Measurements from ENCODE around the gene PRRX1.

Gene PRRX1

DNA sequence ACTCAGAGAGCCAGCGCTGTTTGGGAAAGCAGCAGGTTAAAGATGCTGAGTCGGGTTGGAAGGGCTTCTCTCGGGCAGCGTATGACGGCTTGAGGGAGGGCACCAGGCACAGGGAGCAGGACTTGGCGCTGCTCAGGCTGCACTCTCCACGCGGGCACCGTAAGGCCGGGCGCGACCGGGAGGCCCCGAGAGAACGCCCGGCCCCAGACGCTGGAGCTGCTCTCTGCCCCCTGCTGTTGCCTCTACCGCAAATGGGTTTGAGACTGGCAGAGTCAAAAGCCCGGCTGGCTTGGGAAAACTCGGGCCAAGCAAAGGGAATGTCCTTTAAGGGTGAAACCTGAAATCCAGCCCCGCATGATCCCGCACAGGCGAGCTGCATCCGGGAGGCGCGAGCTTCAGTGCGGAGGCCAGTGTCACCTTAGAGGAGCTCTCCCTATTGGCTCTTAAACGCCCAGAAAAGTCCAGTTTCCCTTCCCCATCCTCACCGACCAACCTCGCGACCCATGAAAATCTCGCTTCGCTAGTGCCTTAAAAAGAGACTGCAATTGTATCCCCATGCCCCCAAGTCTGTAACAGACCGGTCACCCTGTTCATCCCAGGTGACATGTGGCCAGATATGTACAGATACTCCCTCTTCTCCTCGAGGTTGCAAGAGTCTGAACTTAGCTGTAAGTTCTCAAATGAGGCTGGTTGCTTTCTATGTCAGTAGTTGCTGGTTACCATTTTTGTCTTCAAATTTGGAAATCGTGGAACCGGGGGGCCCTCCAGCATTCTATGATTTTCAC, 1.1 kb downstream of the PRRX1 start:
- DNase-seq = peak; percentile 33

DNA sequence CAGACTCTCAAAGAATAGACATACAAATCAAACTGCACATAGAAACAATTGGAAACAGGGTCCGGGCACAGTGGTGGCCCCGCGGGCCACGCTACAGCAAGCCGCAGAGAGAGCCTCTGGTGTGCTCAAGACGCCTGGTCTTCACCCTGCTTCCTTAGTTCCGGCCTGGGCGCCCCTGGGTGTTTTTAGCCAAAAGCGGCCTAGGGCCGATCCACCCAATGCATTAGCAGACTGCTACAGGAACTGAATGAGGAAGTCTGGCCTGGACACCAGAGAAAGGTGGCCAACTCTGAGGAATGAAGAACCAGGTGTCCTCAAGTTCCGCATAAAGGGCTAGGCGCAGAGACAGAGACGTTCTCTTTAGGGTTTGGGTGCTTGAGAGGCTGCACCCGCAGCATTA, 1.7 kb downstream of the PRRX1 start:
- DNase-seq = peak; percentile 20

DNA sequence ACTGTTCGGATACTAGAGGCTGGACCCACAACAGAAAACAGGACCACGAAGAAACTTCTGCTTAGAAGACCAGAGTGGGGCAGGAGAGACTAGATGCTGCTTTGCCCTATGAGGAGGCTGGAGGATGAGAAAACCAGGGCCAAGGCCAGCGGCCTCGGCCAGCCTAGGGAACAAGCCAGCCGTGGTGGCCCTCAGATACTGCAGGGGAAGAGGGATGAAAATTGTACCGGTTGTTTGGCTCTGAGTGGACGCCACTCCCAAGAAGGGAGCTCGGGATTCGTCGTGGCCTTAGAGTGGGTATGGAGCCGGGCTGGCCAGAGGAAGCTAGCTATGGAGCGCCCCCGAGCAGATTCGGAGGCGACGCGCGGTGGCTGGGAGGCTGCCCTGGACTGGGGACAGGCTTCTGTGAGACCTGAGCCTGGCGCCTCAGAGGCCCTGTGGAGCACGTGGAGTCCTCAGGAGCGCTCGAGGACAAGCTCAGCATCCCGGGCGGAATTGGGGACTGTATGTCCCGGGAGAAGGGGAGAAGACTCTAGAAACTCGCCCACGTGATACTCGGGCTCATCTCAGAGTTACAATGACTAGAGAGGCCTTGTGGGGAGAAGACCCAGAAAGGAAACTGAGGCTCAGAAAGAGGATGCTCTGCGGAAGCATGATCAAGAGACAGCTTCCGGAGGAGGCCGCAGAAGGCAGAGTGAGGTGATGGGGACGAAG, 2.8 kb downstream of the PRRX1 start:
- DNase-seq = no peak

DNA sequence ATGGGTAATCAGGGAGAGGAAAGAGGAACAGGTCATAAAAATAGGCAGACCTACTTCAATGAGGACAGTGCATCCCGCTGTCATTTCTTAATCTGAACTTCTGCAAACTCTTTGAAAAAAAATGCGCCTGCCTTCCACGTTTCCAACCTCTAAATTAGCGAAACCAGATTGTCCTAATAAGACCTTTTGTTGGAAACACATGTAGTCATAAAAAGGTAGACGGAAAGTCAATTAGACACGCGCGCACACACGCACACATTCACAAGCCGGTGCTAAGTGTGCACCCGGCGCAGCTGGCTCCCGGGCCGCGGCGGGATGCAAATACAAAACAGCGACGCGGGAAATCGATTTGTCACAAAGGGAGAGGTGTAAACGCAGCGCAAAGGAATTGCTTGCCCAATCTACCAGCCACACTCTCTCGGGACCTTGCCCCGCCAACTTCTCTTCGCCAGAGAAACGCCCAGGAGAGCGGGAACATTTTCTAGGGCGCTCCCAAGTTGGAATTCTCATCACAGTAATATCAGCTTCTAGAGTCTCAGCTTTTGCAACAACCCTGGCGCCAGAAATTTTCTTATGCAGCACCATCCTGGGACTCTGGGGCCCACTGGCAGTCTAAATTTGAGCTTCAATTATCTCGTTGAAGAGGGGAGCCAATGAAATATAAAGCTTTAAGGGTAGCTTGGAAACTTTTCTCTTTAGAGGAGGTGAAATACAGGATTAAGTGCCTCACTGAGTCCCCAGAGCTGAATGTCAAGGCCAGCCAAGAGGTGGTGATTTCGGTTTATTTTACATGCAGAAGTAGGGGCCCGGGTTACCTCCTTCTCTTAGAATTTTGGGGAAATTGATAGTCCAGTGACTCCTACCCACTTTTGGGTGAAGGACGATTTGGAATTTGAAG, 4.5 kb downstream of the PRRX1 start:
- DNase-seq = no peak

DNA sequence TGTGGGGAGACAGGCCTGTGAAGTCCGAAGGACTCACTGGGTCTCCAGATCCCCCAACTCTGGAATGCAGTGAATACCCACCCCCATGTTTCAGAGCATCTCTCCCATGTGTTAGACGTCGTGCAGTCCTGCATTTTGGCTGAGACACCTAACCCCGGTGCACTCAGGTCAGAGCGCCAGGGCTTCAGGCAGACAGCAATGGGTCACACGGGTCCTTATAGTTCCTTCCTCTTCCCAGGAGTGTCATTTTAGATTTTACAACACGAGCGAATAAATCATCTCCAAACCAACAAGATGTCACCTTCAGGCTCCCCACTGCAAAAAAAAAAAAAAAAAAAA, 5.1 kb downstream of the PRRX1 start:
- no peak for DNase-seq

DNA sequence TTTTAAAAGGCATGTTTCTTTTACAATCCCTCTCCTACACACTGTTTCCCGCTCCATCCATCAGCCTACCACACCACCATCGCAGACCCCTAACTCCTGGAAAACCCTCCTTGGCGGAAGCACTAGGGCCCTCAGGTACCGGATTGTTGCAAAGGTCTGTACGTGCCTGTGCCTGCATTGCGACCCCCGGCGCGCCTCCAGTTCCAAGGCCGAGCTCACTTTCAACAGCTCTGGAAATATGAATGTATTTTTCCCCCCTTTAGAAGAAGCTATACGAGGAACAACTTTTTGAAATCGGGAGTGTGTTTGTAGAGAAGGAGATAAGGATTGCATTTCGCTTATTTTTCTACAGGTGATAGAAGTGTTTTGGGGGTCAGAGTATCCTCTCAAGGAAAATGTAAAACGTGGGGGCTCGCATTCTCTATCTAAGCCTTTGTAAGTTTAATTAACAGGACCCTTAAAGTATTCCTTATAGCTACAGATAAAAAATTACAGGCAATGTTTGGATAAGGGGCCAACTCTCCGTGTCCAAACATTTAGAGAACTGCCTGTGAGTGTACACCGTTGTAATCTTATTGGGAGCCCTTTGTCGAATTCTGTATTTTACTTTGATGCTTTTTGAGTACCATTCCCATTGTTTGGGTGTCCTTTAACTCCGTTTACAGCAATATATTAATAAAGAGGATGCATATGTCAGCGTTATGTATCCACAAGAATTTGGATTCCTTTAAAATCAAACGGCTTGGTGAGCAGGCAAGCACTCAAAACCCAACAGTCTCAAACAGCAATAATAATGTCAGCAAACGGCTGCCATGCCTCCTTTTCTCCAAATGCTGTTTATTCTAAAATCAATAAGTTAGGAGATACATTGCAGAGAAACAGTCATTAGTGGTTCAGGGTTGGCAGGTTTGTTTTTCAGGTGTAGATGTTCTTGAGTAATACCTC, 5.9 kb downstream of the PRRX1 start:
- no peak for DNase-seq

GRCh38 chr1:170670802-170671628, 7.1 kb downstream of the PRRX1 start:
- peak; percentile 46 for DNase-seq

DNA sequence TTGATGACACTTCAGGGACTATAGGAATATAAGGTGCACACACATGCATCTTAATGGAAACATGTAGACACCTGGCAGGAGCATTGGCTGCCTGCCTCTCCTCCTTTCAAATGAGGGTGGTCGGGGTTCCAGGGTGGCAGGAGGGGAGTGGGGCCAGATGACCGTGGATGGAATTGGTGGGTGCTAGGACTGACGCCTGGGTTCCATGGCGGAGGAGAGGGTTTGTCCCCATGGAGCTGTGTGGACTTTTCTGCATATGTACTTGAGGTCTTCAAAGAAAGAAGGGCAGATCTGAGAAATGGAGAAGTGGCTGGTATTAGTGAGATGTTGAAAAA, 7.7 kb downstream of the PRRX1 start:
- DNase-seq = no peak

GRCh38 chr1:170672316-170672715, 8.4 kb downstream of the PRRX1 start:
- no peak for DNase-seq

DNA sequence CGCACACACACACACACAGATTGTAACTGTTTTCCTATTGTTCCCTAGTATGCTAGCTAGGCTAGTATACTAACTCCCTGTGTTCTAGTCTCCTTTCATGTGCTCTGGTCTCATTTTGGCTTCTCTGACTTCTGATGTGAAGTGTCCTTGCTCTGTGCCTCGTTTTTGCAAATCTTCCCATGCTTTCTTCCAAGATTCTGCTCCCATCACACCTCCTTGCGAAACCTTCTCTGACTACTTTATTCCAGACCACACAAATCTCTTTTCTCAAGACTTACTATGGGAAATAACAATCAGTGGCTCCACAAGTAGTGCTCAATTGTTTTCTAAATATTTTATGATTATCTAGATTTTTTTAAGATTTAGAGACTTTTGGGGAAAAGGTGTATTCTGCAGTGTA, 10.3 kb downstream of the PRRX1 start:
- no peak for DNase-seq

DNA sequence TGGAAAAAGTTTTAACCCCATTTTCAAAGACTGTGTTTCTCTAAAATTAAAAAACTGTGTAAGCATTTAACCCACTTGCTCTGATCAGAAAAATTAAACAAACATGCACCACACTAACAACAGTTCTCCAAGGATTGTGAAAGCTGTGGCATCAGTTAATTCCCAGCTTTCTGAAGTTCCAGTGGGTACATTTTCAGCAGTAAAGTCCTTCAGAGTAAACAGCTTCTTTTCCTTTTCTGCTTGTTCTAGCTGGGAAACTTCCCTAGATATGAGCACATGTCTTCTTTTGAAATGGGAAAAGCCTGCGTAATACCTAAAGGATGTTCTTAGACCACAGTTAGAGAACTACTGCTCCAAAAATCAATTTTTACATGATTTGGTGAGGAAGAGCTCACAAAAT, 11.1 kb downstream of the PRRX1 start:
- no peak for DNase-seq

DNA sequence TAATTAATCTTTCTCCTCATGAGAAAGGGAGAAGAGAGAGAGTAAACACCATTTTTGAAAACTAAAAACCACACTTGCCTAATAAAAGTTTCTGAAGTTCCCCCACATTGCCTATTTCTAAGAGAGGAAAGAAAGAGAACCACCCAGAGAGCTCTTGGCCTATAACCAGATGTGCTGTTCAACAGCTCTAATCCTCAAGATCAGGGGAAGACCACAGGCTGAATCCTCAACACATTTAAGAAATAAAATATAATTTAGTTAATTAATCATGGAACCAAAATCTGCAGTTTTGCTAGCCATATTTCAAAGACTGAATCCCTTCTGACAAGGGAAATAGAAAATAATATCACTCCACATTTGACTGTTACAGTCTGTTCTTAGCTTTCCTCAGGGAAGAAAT, 11.9 kb downstream of the PRRX1 start:
- no peak for DNase-seq

DNA sequence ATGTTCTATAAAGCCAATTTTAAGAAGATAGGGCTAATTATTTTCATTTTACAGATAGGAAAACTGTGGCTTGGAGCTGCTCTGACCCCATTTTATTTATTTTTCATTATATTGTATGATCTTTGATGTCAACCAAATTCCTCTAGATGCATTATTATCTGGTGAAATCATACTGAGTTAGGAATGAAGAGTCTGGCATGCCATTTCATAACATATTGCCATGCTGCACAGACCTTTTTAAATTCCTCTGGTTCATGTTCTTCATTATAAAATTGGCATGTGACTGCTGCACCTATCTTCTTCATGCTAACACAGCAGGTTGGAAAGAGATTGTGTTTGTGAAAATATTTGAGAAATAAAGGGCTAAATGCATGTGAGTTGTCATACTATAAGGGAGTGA, 12.7 kb downstream of the PRRX1 start:
- DNase-seq = no peak

- DNase-seq = no peak
Measured at GRCh38 chr1:170678027-170678600, 14.2 kb downstream of the PRRX1 start.

- DNase-seq = no peak
Measured at GRCh38 chr1:170680428-170680827, 16.5 kb downstream of the PRRX1 start.

DNA sequence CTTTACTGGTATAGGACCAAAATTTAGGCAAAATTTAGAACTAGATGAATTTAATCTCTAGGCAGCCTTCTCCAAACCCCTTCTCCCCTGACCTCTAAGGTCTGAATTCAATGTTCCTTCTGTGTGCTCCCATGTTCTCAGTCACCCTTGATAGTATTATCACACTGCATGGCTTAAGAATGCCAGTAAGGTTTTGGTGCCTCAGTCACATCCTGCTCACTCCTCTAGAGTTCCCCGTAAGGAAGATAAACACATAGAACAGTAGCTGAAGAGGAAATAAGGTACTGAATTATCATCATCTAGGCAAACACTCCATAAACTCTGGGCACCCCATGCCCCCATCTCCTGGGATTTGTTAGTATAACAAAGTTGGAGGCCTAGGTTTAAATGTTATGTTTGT, 18.2 kb downstream of the PRRX1 start:
- no peak for DNase-seq

DNA sequence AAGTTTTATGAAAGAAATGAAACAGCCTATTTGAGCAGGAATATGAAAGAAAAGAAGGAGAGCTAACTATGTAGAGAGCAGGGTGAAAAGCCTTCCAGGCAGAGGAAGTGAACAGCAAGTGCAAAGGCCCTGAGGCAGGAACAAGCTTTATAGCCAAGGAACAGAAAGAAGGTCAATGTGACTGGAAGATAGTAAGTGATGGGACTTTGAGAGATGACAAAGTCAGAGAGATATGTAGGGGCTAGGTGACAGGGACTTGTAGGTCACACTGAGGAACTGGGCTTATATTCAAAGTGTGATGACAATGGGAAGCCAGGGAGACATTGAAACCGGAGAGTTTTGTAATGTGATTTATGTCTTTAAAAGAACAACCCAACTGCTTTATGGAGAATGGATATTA, 18.9 kb downstream of the PRRX1 start:
- DNase-seq = no peak

DNA sequence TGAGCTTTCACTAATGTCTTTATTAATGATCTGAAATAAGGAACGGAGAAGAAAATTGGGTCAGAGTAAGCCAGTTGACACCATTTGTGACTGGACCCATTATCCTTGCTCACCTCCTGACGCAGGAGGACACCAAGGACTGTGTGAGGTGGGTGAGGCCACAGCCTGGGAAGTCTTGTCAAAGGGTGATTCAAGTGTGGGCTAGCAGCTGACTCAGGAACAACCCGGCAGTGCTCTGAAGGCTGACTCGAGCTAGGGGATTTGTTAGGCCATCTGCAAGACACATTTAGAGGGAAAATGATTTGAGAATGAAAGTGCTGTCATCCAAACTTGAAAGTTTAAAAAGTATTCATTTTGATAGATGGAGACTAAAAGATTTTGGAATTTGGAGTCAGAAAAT, 21.2 kb downstream of the PRRX1 start:
- no peak for DNase-seq

DNA sequence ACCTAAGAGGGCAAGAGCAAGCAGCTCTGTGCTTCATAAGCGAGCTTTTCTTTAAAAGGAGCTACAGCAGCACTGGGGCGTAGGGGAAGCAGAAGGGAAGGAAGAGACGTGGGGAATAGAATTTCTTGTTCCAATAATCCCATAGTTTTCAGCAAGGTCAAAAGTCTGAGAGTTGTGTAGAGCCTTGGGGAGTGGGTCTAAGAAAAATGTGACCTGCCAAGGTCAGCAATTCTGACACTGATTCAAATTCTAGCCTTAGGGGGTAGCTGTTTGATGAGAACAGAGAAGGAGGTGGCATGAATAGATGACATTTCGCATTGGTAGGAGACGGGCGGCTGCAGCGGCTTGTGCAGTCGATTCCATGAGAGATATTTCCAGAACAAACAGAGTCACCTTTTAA, 22.4 kb downstream of the PRRX1 start:
- no peak for DNase-seq

- no peak for DNase-seq
Measured at GRCh38 chr1:170687621-170688020, 23.7 kb downstream of the PRRX1 start.

DNA sequence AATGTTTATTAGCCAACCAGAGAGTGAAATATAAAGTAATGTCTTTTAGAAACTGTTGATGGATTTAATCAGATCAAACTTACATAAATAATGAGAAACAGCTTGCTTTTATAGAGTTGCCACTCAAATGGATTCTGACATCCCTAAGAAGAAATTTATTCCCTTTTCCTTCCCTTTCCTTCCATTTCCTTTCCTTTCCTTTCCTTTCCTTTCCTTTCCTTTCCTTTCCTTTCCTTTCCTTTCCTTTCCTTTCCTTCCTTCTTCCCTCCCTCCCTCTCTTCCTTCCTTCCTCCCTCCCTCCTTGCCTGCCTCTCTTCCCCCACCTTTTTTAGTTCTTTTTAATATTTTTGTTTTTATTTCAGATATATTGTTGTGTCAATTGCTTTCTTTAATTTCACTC, 27.3 kb downstream of the PRRX1 start:
- no peak for DNase-seq
